Ovary (tissue), 3 donors: ENCODE data around the gene FOLH1.
"Not testable (repeated sequence)": the region's sequence is repeated elsewhere in the genome, so short reads cannot be mapped to it uniquely, and the experiment has no call there.

Source experiments
- POLR2A ChIP-seq: fragments of 450-650 bp; IDR thresholded peaks from one replicate; pipeline ENCODE4 v1.6.1; 2017; ENCODE audit warnings: antibody characterized with exemption, mild to moderate bottlenecking, moderate library complexity
- TF ChIP-seq, protein P1 (sequence below), 3 donors: fragments of 450-650 bp in 2 of 3; fragments of 200-600 bp in 1 of 3; IDR thresholded peaks; one replicate each; pipeline versions ENCODE4 v1.5.1 to v1.8.0; 2016 to 2022; ENCODE audit warnings: antibody characterized with exemption in 3 of 3, mild to moderate bottlenecking in 1 of 3
- donor health status: DM: no; HTN: no; CAD: no.

DNA sequence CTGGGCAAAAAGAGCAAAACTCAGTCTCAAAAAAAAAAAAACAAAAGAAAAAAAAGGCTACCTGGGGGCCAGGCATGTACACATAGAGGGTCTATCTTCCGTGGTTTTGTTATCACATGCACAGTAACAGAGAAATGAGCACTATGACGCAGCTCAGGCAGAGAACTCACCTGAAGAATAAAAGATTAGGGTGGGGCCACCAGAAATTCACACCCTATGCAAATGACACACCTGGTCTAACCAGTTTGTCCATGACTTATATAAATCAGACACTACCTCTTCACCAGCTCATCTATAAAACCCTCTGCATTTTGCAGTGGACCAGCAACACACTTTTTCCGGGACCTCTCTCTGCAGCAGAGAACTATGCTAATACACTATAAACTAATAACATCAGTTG is 30.5 kb downstream of the FOLH1 start:
- TF ChIP-seq, protein P1, sequence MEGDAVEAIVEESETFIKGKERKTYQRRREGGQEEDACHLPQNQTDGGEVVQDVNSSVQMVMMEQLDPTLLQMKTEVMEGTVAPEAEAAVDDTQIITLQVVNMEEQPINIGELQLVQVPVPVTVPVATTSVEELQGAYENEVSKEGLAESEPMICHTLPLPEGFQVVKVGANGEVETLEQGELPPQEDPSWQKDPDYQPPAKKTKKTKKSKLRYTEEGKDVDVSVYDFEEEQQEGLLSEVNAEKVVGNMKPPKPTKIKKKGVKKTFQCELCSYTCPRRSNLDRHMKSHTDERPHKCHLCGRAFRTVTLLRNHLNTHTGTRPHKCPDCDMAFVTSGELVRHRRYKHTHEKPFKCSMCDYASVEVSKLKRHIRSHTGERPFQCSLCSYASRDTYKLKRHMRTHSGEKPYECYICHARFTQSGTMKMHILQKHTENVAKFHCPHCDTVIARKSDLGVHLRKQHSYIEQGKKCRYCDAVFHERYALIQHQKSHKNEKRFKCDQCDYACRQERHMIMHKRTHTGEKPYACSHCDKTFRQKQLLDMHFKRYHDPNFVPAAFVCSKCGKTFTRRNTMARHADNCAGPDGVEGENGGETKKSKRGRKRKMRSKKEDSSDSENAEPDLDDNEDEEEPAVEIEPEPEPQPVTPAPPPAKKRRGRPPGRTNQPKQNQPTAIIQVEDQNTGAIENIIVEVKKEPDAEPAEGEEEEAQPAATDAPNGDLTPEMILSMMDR (IDR thresholded peaks at IDR 0.05) = not testable (repeated sequence)
- TF ChIP-seq POLR2A = not testable (repeated sequence)
